Body of pancreas (tissue), 4 donors: ENCODE results near the gene SLC33A1. TPM values are rescaled to one million over a fixed set of nuclear protein-coding genes. Genes with fewer than 3 reads are reported as not detected.

Experiments
- ATAC-seq: fragments of 150-250 bp; one replicate; pipeline ENCODE4 v1.9.1; 2016
- DNase-seq, 4 donors: peaks; one replicate each; pipeline ENCODE4 v3.0.0-alpha.2; 2019
- H3K27ac ChIP-seq, 4 donors: fragments of 200-600 bp; sonication (generic); 1 replicate in 3 of 4; 2 replicates in 1 of 4; pipeline versions ENCODE4 v1.5.1 to v1.6.1; 2016 to 2019; ENCODE audit warnings: mild to moderate bottlenecking in 1 of 4, mixed read lengths in 1 of 4, moderate library complexity in 1 of 4
- H3K27me3 ChIP-seq, 2 donors: fragments of 200-600 bp; sonication (generic); one replicate each; pipeline ENCODE4 v1.6.0; 2016; ENCODE audit warnings: mild to moderate bottlenecking in 1 of 2
- H3K36me3 ChIP-seq, 2 donors: fragments of 200-600 bp; sonication (generic); replicated peaks in 1 of 2; 2 replicates each; pipeline ENCODE4 v1.5.1; 2016; ENCODE audit warnings: low read depth in 2 of 2; ENCODE audit not compliant: insufficient read depth in 1 of 2
- H3K4me1 ChIP-seq: fragments of 200-600 bp; sonication (generic); one replicate; pipeline ENCODE4 v1.6.0; 2016
- H3K4me3 ChIP-seq, 2 donors: fragments of 200-600 bp; sonication (generic); 1 replicate in 1 of 2; 2 replicates in 1 of 2; pipeline ENCODE4 v1.5.1; 2016 to 2019
- H3K9me3 ChIP-seq, 3 donors: fragments of 200-600 bp; sonication (generic); 1 replicate in 2 of 3; 2 replicates in 1 of 3; pipeline ENCODE4 v1.5.1; 2016
- POLR2A ChIP-seq, 3 donors: fragments of 450-650 bp; IDR thresholded peaks; one replicate each; pipeline ENCODE4 v1.6.1; 2016; ENCODE audit warnings: antibody characterized with exemption in 3 of 3, mild to moderate bottlenecking in 2 of 3
- WGBS, 2 donors: methylation state at CpG; one replicate each; pipeline ENCODE4 v1.1.5; 2017; 5-methylcytosine and 5-hydroxymethylcytosine counted together
- intact Hi-C: fragments of 100-400 bp; cut with DNase I; formaldehyde crosslinking; loops from one replicate; pipeline ENCODE4 v1.15.1; 2023
- total RNA-seq, 2 donors: library from RNA; depleted of rRNA; stranded (reverse); fragments of >200 nt; gene quantifications; one replicate each; pipeline ENCODE4 v1.1.0, GENCODE V29; 2016
- TF ChIP-seq, protein P1 (sequence below), 7 experiments: fragments of 450-650 bp in 4 of 7; fragments of 200-600 bp in 3 of 7; sonication (generic) in 3 of 7; IDR thresholded peaks; one replicate each; pipeline ENCODE4 v1.5.1; 2016 to 2019; ENCODE audit warnings: antibody characterized with exemption in 7 of 7

The SLC33A1 gene
- total RNA-seq, 2 donors from 2014 or later = 40.0 to 42.2 TPM

DNA sequence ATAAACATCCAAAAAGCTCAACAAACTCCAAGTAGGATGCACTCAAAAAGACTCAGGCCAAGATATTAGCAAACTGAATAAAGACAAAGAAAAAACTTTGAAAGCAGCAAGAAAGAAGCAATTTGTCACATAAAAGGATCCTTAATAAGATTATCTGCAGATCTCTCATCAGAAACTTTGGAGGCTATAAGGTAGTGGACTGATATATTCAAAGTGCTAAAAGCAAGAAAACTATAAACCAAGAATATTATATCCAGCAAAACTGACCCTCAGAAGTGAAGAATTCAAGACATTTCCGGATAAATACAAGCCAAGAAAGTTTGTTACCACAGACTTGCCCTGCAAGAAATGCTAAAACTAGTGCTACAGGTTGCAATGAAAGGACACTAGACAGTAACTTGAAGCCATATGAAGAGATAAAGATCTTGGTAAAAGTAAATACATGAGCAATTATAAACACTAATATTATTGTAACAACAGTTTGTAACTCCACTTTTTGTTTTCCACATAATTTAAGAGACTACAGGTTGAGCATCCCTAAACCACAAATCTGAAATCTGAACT lies 71.8 kb downstream of the SLC33A1 start:
- 95 to 96% methylated on average over 1 of the region's 1 CpG for WGBS, 2 donors
- DNase-seq = no peak
- no peak for ATAC-seq

GRCh38 chr3:155780291-155780690 lies 73.9 kb downstream of the SLC33A1 start:
- H3K9me3 ChIP-seq = peaks cover 0 to 5% (median 0%) of the 10 kb centered on the region in 3 donors
- no peak overlapping the region for H3K4me3 ChIP-seq
- no peaks in the 10 kb centered on the region for H3K4me1 ChIP-seq
- peaks cover 3 to 5% of the 10 kb centered on the region in 2 donors for H3K36me3 ChIP-seq
- DNase-seq = no peak
- no peak for ATAC-seq
- H3K27me3 ChIP-seq = no peaks in the 10 kb centered on the region
- no peak overlapping the region for H3K27ac ChIP-seq
- intact Hi-C loops = no loop called here
- TF ChIP-seq, protein P1, sequence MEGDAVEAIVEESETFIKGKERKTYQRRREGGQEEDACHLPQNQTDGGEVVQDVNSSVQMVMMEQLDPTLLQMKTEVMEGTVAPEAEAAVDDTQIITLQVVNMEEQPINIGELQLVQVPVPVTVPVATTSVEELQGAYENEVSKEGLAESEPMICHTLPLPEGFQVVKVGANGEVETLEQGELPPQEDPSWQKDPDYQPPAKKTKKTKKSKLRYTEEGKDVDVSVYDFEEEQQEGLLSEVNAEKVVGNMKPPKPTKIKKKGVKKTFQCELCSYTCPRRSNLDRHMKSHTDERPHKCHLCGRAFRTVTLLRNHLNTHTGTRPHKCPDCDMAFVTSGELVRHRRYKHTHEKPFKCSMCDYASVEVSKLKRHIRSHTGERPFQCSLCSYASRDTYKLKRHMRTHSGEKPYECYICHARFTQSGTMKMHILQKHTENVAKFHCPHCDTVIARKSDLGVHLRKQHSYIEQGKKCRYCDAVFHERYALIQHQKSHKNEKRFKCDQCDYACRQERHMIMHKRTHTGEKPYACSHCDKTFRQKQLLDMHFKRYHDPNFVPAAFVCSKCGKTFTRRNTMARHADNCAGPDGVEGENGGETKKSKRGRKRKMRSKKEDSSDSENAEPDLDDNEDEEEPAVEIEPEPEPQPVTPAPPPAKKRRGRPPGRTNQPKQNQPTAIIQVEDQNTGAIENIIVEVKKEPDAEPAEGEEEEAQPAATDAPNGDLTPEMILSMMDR (IDR thresholded peaks at IDR 0.05) = no peak
- no peak for TF ChIP-seq POLR2A (IDR thresholded peaks at IDR 0.05)

More for the DNA sequence above, 71.8 kb downstream of the SLC33A1 start:
- Histone ChIP-seq H3K27me3 (no peaks in the 10 kb centered on the region), H3K27ac (no peak overlapping the region), H3K4me1 (no peaks in the 10 kb centered on the region), H3K9me3 (peaks cover 0 to 5% (median 0%) of the 10 kb centered on the region in 3 donors), H3K4me3 (no peak overlapping the region), H3K36me3 (peaks cover 1 to 5% of the 10 kb centered on the region in 2 donors)
- TF ChIP-seq POLR2A (IDR thresholded peaks at IDR 0.05) = no peak
- TF ChIP-seq, protein P1 (IDR thresholded peaks at IDR 0.05) = no peak
- intact Hi-C loops = no loop called here

GRCh38 chr3:155778462-155778861 lies 75.8 kb downstream of the SLC33A1 start:
- TF ChIP-seq, protein P1 (IDR thresholded peaks at IDR 0.05) = no peak
- no peak for TF ChIP-seq POLR2A (IDR thresholded peaks at IDR 0.05)
- no peak for DNase-seq

GRCh38 chr3:155772801-155773200 lies 81.4 kb downstream of the SLC33A1 start:
- H3K9me3 ChIP-seq = peaks cover 0 to 3% (median 0%) of the 10 kb centered on the region in 3 donors
- no peaks in the 10 kb centered on the region for H3K27me3 ChIP-seq
- no peak overlapping the region for H3K4me3 ChIP-seq
- intact Hi-C loops = no loop called here
- WGBS, 2 donors = 89 to 95% methylated on average over 1 of the region's 1 CpG
- ATAC-seq (no peak), DNase-seq (no peak)
- no peak for TF ChIP-seq POLR2A (IDR thresholded peaks at IDR 0.05)
- TF ChIP-seq, protein P1 (IDR thresholded peaks at IDR 0.05) = no peak
- H3K27ac ChIP-seq = no peak overlapping the region
- H3K4me1 ChIP-seq = no peaks in the 10 kb centered on the region
- H3K36me3 ChIP-seq = peaks cover 0 to 5% of the 10 kb centered on the region in 2 donors

More at GRCh38 chr3:155778462-155778861, 75.8 kb downstream of the SLC33A1 start:
- Histone ChIP-seq H3K4me1 (no peaks in the 10 kb centered on the region), H3K4me3 (no peak overlapping the region), H3K27ac (no peak overlapping the region), H3K9me3 (peaks cover 0 to 5% (median 0%) of the 10 kb centered on the region in 3 donors), H3K27me3 (no peaks in the 10 kb centered on the region), H3K36me3 (peaks cover 5 to 7% of the 10 kb centered on the region in 2 donors)
- ATAC-seq = no peak
- intact Hi-C loops = no loop called here

DNA sequence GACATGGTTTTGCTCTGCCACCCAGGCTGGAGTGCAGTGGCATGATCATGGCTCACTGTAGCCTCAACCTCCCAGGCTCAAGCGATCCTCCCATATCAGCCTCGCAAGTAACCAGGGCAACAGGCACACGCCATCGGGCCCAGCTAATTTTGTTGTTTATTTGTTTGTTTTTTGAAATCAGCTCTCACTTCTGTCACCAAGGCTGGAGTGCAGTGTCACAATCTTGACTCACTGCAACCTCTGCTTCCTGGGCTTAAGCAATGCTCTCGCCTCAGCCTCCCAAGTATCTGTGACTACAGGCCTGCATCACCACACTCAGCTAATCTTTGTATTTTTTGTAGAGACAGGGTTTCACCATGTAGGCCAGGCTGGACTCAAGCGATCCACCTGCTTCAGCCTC lies 83.1 kb downstream of the SLC33A1 start:
- ATAC-seq (no peak), DNase-seq (no peak)
- Histone ChIP-seq H3K9me3 (peaks cover 0 to 3% (median 0%) of the 10 kb centered on the region in 3 donors), H3K27me3 (no peaks in the 10 kb centered on the region), H3K4me1 (no peaks in the 10 kb centered on the region), H3K4me3 (no peak overlapping the region), H3K36me3 (peaks cover 0 to 7% of the 10 kb centered on the region in 2 donors), H3K27ac (no peak overlapping the region)
- TF ChIP-seq POLR2A (IDR thresholded peaks at IDR 0.05) = no peak
- TF ChIP-seq, protein P1 (IDR thresholded peaks at IDR 0.05) = no peak
- intact Hi-C loops = no loop called here
- 91 to 100% methylated on average over 6 of the region's 6 CpGs for WGBS, 2 donors
